NB4 (cell line): Measurements from ENCODE around the gene SYT14.

Experiments used
- MAX ChIP-seq: IDR thresholded peaks from 2 replicates; pipeline ENCODE4 v1.6.1; 2011; ENCODE audit warnings: low read depth, low read length
- POLR2A ChIP-seq: IDR thresholded peaks from 2 replicates; pipeline ENCODE4 v1.6.1; 2011; ENCODE audit warnings: mild to moderate bottlenecking; ENCODE audit not compliant: insufficient read length; ENCODE audit errors: extremely low read depth
- TF ChIP-seq, protein P1 (sequence below): IDR thresholded peaks from one replicate; pipeline ENCODE4 v1.5.1; 2012; ENCODE audit warnings: low read depth, low read length

DNA sequence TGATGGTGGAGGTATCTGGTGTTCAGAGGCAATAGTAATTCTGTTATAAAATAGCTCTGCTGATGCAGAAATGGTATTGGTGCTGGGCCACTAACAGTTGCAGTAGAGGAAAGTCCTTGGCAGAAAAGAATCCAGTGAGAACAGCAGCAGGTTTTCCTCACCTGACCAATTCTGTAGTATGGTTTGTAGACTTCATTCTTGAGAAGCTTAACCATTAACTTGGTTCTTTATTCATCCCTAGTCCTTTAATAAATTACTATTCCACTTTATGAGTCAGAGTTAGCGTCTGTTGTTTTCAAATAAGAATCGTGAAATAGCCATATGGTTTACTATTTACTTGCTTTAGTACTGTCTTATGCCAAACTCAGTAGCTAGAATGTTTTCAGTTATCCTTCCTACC is 166.1 kb downstream of the SYT14 start:
- TF ChIP-seq, protein P1, sequence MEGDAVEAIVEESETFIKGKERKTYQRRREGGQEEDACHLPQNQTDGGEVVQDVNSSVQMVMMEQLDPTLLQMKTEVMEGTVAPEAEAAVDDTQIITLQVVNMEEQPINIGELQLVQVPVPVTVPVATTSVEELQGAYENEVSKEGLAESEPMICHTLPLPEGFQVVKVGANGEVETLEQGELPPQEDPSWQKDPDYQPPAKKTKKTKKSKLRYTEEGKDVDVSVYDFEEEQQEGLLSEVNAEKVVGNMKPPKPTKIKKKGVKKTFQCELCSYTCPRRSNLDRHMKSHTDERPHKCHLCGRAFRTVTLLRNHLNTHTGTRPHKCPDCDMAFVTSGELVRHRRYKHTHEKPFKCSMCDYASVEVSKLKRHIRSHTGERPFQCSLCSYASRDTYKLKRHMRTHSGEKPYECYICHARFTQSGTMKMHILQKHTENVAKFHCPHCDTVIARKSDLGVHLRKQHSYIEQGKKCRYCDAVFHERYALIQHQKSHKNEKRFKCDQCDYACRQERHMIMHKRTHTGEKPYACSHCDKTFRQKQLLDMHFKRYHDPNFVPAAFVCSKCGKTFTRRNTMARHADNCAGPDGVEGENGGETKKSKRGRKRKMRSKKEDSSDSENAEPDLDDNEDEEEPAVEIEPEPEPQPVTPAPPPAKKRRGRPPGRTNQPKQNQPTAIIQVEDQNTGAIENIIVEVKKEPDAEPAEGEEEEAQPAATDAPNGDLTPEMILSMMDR, result no peak
- TF ChIP-seq POLR2A (no peak), MAX (no peak)
